ENCODE measurements around the gene CAMK2D. TPM values are rescaled to one million over a fixed set of nuclear protein-coding genes. Genes with fewer than 3 reads are reported as not detected.

CAMK2D gene
- total RNA-seq, 1 experiment from 2014 or later, result 9.0 TPM

DNA sequence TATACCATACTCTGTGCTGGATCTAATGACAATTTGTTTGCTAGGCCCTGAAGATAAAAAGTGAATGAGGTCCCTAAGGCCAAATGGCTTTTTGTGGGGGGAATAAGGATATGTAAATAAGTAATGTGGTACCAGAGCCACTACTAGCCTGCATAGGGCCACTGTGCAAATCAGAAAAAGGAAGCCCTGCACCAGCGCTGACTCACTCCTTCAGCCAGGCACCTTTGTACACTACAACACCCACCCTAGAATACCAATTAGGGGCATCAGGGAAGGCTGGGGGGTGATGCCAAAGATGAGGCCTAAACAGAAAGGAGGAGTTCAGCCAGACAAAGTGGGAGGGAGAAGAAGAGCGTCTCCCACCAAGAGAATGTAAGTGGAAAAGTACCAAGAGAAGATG lies 122.2 kb downstream of the CAMK2D start:
- Mint-ChIP-seq H3K4me3 (no peak overlapping the region), H3K27me3 (ENCODE audit: low read depth) (no peaks in the 10 kb centered on the region), H3K4me1 (peaks cover 10 to 23% of the 10 kb centered on the region in 2 experiments), H3K9me3 (no peaks in the 10 kb centered on the region), H3K36me3 (ENCODE audit: insufficient read depth in 1 of 3, low read depth in 3 of 3) (no peaks in the 10 kb centered on the region), H3K27ac (no peak overlapping the region; a peak in 1 of 7 replicates)
- no peaks in the 10 kb centered on the region for H4K20me1 ChIP-seq (ENCODE audit: control insufficient read depth, insufficient read depth, insufficient read length)
- H3K18ac ChIP-seq (ENCODE audit: insufficient read length, low read depth, low read length), result no peak overlapping the region
- H2BK5ac ChIP-seq (ENCODE audit: insufficient read length, low read length), result no peak overlapping the region
- no peak overlapping the region for H3K56ac ChIP-seq (ENCODE audit: insufficient read length, low read depth, low read length)
- no peak overlapping the region for H4K91ac ChIP-seq (ENCODE audit: insufficient read length, low read depth, low read length)
- H3K4me1 ChIP-seq (ENCODE audit: insufficient read depth, low read length), result no peaks in the 10 kb centered on the region; the same call in 1 of the 2 replicates
- no peaks in the 10 kb centered on the region for H3K27me3 ChIP-seq (ENCODE audit: insufficient read depth, low read length)
- no peaks in the 10 kb centered on the region for H3K79me1 ChIP-seq (ENCODE audit: insufficient read depth, low read depth, low read length, poor library complexity, severe bottlenecking)
- TF ChIP-seq, protein P1, sequence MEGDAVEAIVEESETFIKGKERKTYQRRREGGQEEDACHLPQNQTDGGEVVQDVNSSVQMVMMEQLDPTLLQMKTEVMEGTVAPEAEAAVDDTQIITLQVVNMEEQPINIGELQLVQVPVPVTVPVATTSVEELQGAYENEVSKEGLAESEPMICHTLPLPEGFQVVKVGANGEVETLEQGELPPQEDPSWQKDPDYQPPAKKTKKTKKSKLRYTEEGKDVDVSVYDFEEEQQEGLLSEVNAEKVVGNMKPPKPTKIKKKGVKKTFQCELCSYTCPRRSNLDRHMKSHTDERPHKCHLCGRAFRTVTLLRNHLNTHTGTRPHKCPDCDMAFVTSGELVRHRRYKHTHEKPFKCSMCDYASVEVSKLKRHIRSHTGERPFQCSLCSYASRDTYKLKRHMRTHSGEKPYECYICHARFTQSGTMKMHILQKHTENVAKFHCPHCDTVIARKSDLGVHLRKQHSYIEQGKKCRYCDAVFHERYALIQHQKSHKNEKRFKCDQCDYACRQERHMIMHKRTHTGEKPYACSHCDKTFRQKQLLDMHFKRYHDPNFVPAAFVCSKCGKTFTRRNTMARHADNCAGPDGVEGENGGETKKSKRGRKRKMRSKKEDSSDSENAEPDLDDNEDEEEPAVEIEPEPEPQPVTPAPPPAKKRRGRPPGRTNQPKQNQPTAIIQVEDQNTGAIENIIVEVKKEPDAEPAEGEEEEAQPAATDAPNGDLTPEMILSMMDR (conservative IDR thresholded peaks at IDR 0.05), result no peak
- no peak overlapping the region for H3K23ac ChIP-seq (ENCODE audit: insufficient read length, low read depth, low read length)
- no peak overlapping the region for H2AFZ ChIP-seq (ENCODE audit: low read length)
- H4K8ac ChIP-seq (replicated peaks; ENCODE audit: insufficient read length, low read depth, low read length), result no peak overlapping the region
- H3K4me2 ChIP-seq (ENCODE audit: insufficient read depth, insufficient read length, low read length), result no peak overlapping the region
- H2BK12ac ChIP-seq (ENCODE audit: insufficient read length, low read depth, low read length), result no peak overlapping the region
- WGBS (ENCODE audit: extremely low coverage, insufficient read length, low lambda C conversion rate), result no CpG with 5 or more reads among the region's 2 CpGs
- no peak overlapping the region for H2BK120ac ChIP-seq (ENCODE audit: low read depth, low read length, poor library complexity, severe bottlenecking)
- H3T11ph ChIP-seq (ENCODE audit: low read length), result no peak overlapping the region
- no peak overlapping the region for H3K14ac ChIP-seq (ENCODE audit: insufficient read depth, low read length)
- H2BK20ac ChIP-seq (ENCODE audit: low read depth, low read length, poor library complexity, severe bottlenecking), result no peak overlapping the region
- H3K23me2 ChIP-seq (ENCODE audit: insufficient read length, low read depth, low read length, poor library complexity, severe bottlenecking), result no peaks in the 10 kb centered on the region
- no peak overlapping the region for H2AK5ac ChIP-seq (ENCODE audit: insufficient read length, low read length)
- H3K9me3 ChIP-seq (ENCODE audit: control insufficient read depth, low read depth, low read length), result no peaks in the 10 kb centered on the region
- no peak overlapping the region for H3K4ac ChIP-seq (ENCODE audit: low read depth, low read length)
- H3K9ac ChIP-seq (ENCODE audit: extremely low read depth, insufficient read length, low read length), result no peak overlapping the region
- H4K5ac ChIP-seq (ENCODE audit: insufficient read length, low read depth, low read length), result no peak overlapping the region
- no peaks in the 10 kb centered on the region for H3K79me2 ChIP-seq (ENCODE audit: insufficient read depth, low read length)
- no peak overlapping the region for H2BK15ac ChIP-seq (ENCODE audit: low read depth, low read length)
- no peak for DNase-seq
- no peak overlapping the region for H3K27ac ChIP-seq (ENCODE audit: insufficient read length, low read depth, low read length)
